DMS53 treated with DMSO at 0.1 percent for 48 hours (cell line): ENCODE data around the gene ARHGAP9.
"Not testable (repeated sequence)": the region's sequence is repeated elsewhere in the genome, so short reads cannot be mapped to it uniquely, and the experiment has no call there.

Experiments used
- DNase-seq: peaks from one replicate; lab custom pipeline; 2025; ENCODE audit not compliant: unreplicated experiment; lab: John Stamatoyannopoulos, UW

ARHGAP9 gene

GRCh38 chr12:57495051-57495701, 15.5 kb upstream of the ARHGAP9 start:
- DNase-seq: not testable (repeated sequence)

GRCh38 chr12:57491393-57492280, 12.0 kb upstream of the ARHGAP9 start:
- no peak for DNase-seq

- no peak for DNase-seq
Measured at GRCh38 chr12:57490126-57490525, 10.5 kb upstream of the ARHGAP9 start.

GRCh38 chr12:57489157-57489641, 9.5 kb upstream of the ARHGAP9 start:
- no peak for DNase-seq

- DNase-seq: no peak
Measured at GRCh38 chr12:57488402-57489156, 8.9 kb upstream of the ARHGAP9 start.

- DNase-seq: peak; percentile 99
Measured at GRCh38 chr12:57487597-57488401, 8.1 kb upstream of the ARHGAP9 start, which contains the start of gene MARS1. TSS of gene MARS1 (plus strand) at chr12:57488068. CDS start at chr12:57488091, 23 bp downstream.

- no peak for DNase-seq
Measured at GRCh38 chr12:57487055-57487596, 7.5 kb upstream of the ARHGAP9 start.

- DNase-seq: no peak
Measured at GRCh38 chr12:57485695-57486094, 6.0 kb upstream of the ARHGAP9 start.

GRCh38 chr12:57483466-57483865, 3.8 kb upstream of the ARHGAP9 start:
- no peak for DNase-seq

- no peak for DNase-seq
Measured at GRCh38 chr12:57481671-57482070, 2.0 kb upstream of the ARHGAP9 start.

- no peak for DNase-seq
Measured at GRCh38 chr12:57479043-57479375, 657 bp downstream of the ARHGAP9 start.

GRCh38 chr12:57477710-57478681, 1.7 kb downstream of the ARHGAP9 start:
- no peak for DNase-seq

GRCh38 chr12:57476993-57477709, 2.5 kb downstream of the ARHGAP9 start:
- no peak for DNase-seq

GRCh38 chr12:57476162-57476992, 3.3 kb downstream of the ARHGAP9 start:
- no peak for DNase-seq

- DNase-seq: peak; percentile 37
Measured at GRCh38 chr12:57475271-57476161, 4.2 kb downstream of the ARHGAP9 start.

GRCh38 chr12:57474862-57475261, 4.8 kb downstream of the ARHGAP9 start:
- DNase-seq: no peak

- DNase-seq: no peak
Measured at GRCh38 chr12:57474430-57474829, 5.2 kb downstream of the ARHGAP9 start.
